Keratinocyte (primary cell): ENCODE data around the gene LTB4R. TPM values are rescaled to one million over a fixed set of nuclear protein-coding genes. Genes with fewer than 3 reads are reported as not detected.

Experiments
- DNase-seq: peaks from one replicate; pipeline ENCODE4 v3.0.0-alpha.2; 2011; ENCODE audit warnings: low read depth, missing footprints, low spot score
- FAIRE-seq: peaks from 2 replicates; lab custom pipeline; 2011; peaks lifted over from hg19 to GRCh38; lab: Jason Lieb, UNC
- H2AFZ ChIP-seq: 2 replicates; pipeline ENCODE4 v1.6.0; 2012; ENCODE audit warnings: low read length, control low read depth, inconsistent platforms; ENCODE audit not compliant: control insufficient read depth
- H3K27ac ChIP-seq: 2 replicates; pipeline ENCODE4 v1.5.1; 2011; ENCODE audit warnings: low read length; ENCODE audit not compliant: control insufficient read depth, insufficient read depth
- H3K27me3 ChIP-seq: 3 replicates; pipeline ENCODE4 v1.6.0; 2011; ENCODE audit warnings: low read length; ENCODE audit not compliant: control insufficient read depth, insufficient read depth; ENCODE audit errors: extremely low read depth
- H3K36me3 ChIP-seq, 2 experiments: 2 replicates in 1 of 2; 3 replicates in 1 of 2; pipeline ENCODE4 v1.5.1; 2011; ENCODE audit warnings: low read length in 2 of 2, mild to moderate bottlenecking in 1 of 2; ENCODE audit not compliant: control insufficient read depth in 2 of 2, insufficient read depth in 2 of 2; ENCODE audit errors: extremely low read depth in 1 of 2
- H3K4me1 ChIP-seq: 3 replicates; pipeline ENCODE4 v1.5.1; 2011; ENCODE audit warnings: low read length; ENCODE audit not compliant: control insufficient read depth, insufficient read depth; ENCODE audit errors: extremely low read depth
- H3K4me2 ChIP-seq: 3 replicates; pipeline ENCODE4 v1.6.0; 2011; ENCODE audit warnings: low read depth, low read length; ENCODE audit not compliant: control insufficient read depth, insufficient read depth; ENCODE audit errors: extremely low read depth
- H3K4me3 ChIP-seq, 3 experiments: fragments of 200-600 bp in 1 of 3; sonication (generic) in 1 of 3; 2 replicates in 2 of 3; 3 replicates in 1 of 3; pipeline ENCODE4 v1.5.1; 2011 to 2016; ENCODE audit warnings: low read length in 3 of 3, mild to moderate bottlenecking in 3 of 3, control low read depth in 2 of 3, inconsistent platforms in 1 of 3, low read depth in 1 of 3, mixed read lengths in 1 of 3, mixed run types in 1 of 3, moderate library complexity in 1 of 3; ENCODE audit not compliant: control insufficient read depth in 2 of 3, insufficient read depth in 2 of 3; ENCODE audit errors: extremely low read depth in 1 of 3
- H3K79me2 ChIP-seq: 2 replicates; pipeline ENCODE4 v1.6.0; 2012; ENCODE audit warnings: low read length; ENCODE audit not compliant: control insufficient read depth, insufficient read depth
- H3K9ac ChIP-seq: 3 replicates; pipeline ENCODE4 v1.6.0; 2011; ENCODE audit warnings: low read length; ENCODE audit not compliant: control insufficient read depth, insufficient read depth; ENCODE audit errors: extremely low read depth
- H3K9me1 ChIP-seq: 3 replicates; pipeline ENCODE4 v1.6.0; 2011; ENCODE audit warnings: low read length; ENCODE audit not compliant: control insufficient read depth, insufficient read depth; ENCODE audit errors: extremely low read depth
- H3K9me3 ChIP-seq: 2 replicates; pipeline ENCODE4 v1.5.1; 2012; ENCODE audit warnings: low read depth, low read length; ENCODE audit not compliant: control insufficient read depth
- H4K20me1 ChIP-seq: 3 replicates; pipeline ENCODE4 v1.6.0; 2011; ENCODE audit warnings: low read length; ENCODE audit not compliant: control insufficient read depth, insufficient read depth; ENCODE audit errors: extremely low read depth
- CTCF ChIP-seq, 3 experiments: IDR thresholded peaks in 1 of 3; conservative IDR thresholded peaks in 1 of 3; optimal IDR thresholded peaks in 1 of 3; 2 replicates in 2 of 3; 3 replicates in 1 of 3; pipeline versions ENCODE3 to v1.5.1; 2011; ENCODE audit warnings: low read length in 3 of 3, mild to moderate bottlenecking in 3 of 3, moderate library complexity in 2 of 3, control low read depth in 1 of 3, inconsistent platforms in 1 of 3; ENCODE audit not compliant: insufficient read depth in 2 of 3; ENCODE audit errors: extremely low read depth in 1 of 3
- EZH2 ChIP-seq: IDR thresholded peaks from one replicate; pipeline ENCODE4 v1.6.1; 2012; ENCODE audit warnings: inconsistent platforms, mild to moderate bottlenecking, low read length, moderate library complexity
- dilution Hi-C: fragments of 300-500 bp; cut with MboI; formaldehyde crosslinking; loops from one replicate; pipeline ENCODE4 v1.7.0; 2020; ENCODE audit warnings: low sequenced_read_pairs; ENCODE audit not compliant: extremely low pct_ligation_motif_present
- polyA plus RNA-seq, 5 experiments: library from polyadenylated mRNA; depleted of rRNA in 3 of 5; stranded (reverse) in 3 of 5; stranded (forward) in 1 of 5; unstranded in 1 of 5; fragments of >200 nt; gene quantifications; 1 replicate in 1 of 5; 2 replicates in 3 of 5; 3 replicates in 1 of 5; pipeline versions ENCODE4 v1.2.1 to v1.2.3, GENCODE V29; 2011 to 2012; ENCODE audit warnings: missing spikeins in 2 of 5, low read depth in 1 of 5, low replicate concordance in 1 of 5

LTB4R gene
- polyA plus RNA-seq, 1 donor (not counting 4 experiments of a cell fraction or from before 2014, with no cell fraction given), result 14.6 TPM

- no peak for DNase-seq
- peak overlapping the region; percentile 35 for H3K4me2 ChIP-seq
- TF ChIP-seq EZH2, result no peak
- TF ChIP-seq CTCF (optimal IDR thresholded peaks at IDR 0.05 in 1 of 3, IDR thresholded peaks at IDR 0.05 in 1 of 3, conservative IDR thresholded peaks at IDR 0.05 in 1 of 3; ENCODE audit: extremely low read depth in 1 of 3, insufficient read depth in 2 of 3, low read length in 3 of 3), result no peak
Measured at GRCh38 chr14:24317141-24317928, 6.0 kb downstream of the LTB4R start.

GRCh38 chr14:24321212-24321975 is 10.1 kb downstream of the LTB4R start:
- dilution Hi-C loops, result no loop called here
- Histone ChIP-seq H2AFZ (no peak overlapping the region), H3K9me3 (no peaks in the 10 kb centered on the region), H3K9ac (no peak overlapping the region), H3K36me3 (no peaks in the 10 kb centered on the region), H3K4me3 (no peak overlapping the region), H3K27me3 (peaks cover 3% of the 10 kb centered on the region), H4K20me1 (no peaks in the 10 kb centered on the region), H3K79me2 (no peaks in the 10 kb centered on the region), H3K27ac (no peak overlapping the region), H3K9me1 (peaks cover 2% of the 10 kb centered on the region), H3K4me1 (peaks cover 13% of the 10 kb centered on the region), H3K4me2 (no peak overlapping the region)
- DNase-seq (no peak), FAIRE-seq (no peak)
- TF ChIP-seq EZH2, result no peak
- no peak for TF ChIP-seq CTCF (optimal IDR thresholded peaks at IDR 0.05 in 1 of 3, IDR thresholded peaks at IDR 0.05 in 1 of 3, conservative IDR thresholded peaks at IDR 0.05 in 1 of 3; ENCODE audit: extremely low read depth in 1 of 3, insufficient read depth in 2 of 3, low read length in 3 of 3)

More at GRCh38 chr14:24317141-24317928, 6.0 kb downstream of the LTB4R start:
- Histone ChIP-seq H3K27me3 (peaks cover 3% of the 10 kb centered on the region), H4K20me1 (no peaks in the 10 kb centered on the region), H3K4me1 (peaks cover 38% of the 10 kb centered on the region), H3K36me3 (peaks cover 0 to 4% of the 10 kb centered on the region in 2 experiments), H3K9me1 (peaks cover 2% of the 10 kb centered on the region), H3K27ac (peak overlapping the region; percentile 23), H3K9ac (no peak overlapping the region), H3K4me3 (no peak overlapping the region), H3K79me2 (no peaks in the 10 kb centered on the region), H3K9me3 (no peaks in the 10 kb centered on the region), H2AFZ (no peak overlapping the region)
- FAIRE-seq, result no peak
- dilution Hi-C loops, result no loop called here
